ENCODE data around the gene APPL2.
"Not testable (repeated sequence)": the region's sequence is repeated elsewhere in the genome, so short reads cannot be mapped to it uniquely, and the experiment has no call there.

Gene APPL2

GRCh38 chr12:105235732-105236476, at the start of gene APPL2:
Gene APPL2 (minus strand): TSS chr12:105236174. CDS start chr12:105236012, 162 bp downstream.
- peak; percentile 84 for DNase-seq

GRCh38 chr12:105285378-105285777, 49.4 kb upstream of the APPL2 start:
- no peak for DNase-seq

GRCh38 chr12:105281694-105282049, 45.7 kb upstream of the APPL2 start:
- DNase-seq, result no peak

GRCh38 chr12:105280966-105281693, 45.2 kb upstream of the APPL2 start:
- no peak for DNase-seq

- DNase-seq, result peak; percentile 27
Observed at GRCh38 chr12:105279460-105280056, 43.6 kb upstream of the APPL2 start.

- DNase-seq, result no peak
Observed at GRCh38 chr12:105278043-105278697, 42.2 kb upstream of the APPL2 start.

- no peak for DNase-seq
Observed at GRCh38 chr12:105275997-105276733, 40.2 kb upstream of the APPL2 start.

GRCh38 chr12:105274571-105274970, 38.6 kb upstream of the APPL2 start:
- DNase-seq, result no peak

- no peak for DNase-seq
Observed at GRCh38 chr12:105273601-105274000, 37.6 kb upstream of the APPL2 start.

- no peak for DNase-seq
Observed at GRCh38 chr12:105272814-105273416, 36.9 kb upstream of the APPL2 start.

- DNase-seq, result no peak
Observed at GRCh38 chr12:105272152-105272551, 36.2 kb upstream of the APPL2 start.

- no peak for DNase-seq
Observed at GRCh38 chr12:105271364-105271763, 35.4 kb upstream of the APPL2 start.

GRCh38 chr12:105270671-105271255, 34.8 kb upstream of the APPL2 start:
- no peak for DNase-seq

- no peak for DNase-seq
Observed at GRCh38 chr12:105267711-105268110, 31.7 kb upstream of the APPL2 start.

GRCh38 chr12:105264771-105265170, 28.8 kb upstream of the APPL2 start:
- DNase-seq, result no peak

GRCh38 chr12:105262461-105263184, 26.6 kb upstream of the APPL2 start:
- no peak for DNase-seq

GRCh38 chr12:105261010-105261409, 25.0 kb upstream of the APPL2 start:
- no peak for DNase-seq

- DNase-seq, result no peak
Observed at GRCh38 chr12:105259226-105259625, 23.3 kb upstream of the APPL2 start.

GRCh38 chr12:105257321-105257728, 21.4 kb upstream of the APPL2 start:
- no peak for DNase-seq

- no peak for DNase-seq
Observed at GRCh38 chr12:105256921-105257320, 20.9 kb upstream of the APPL2 start.

GRCh38 chr12:105256431-105256830, 20.5 kb upstream of the APPL2 start:
- DNase-seq, result not testable (repeated sequence)

All from stimulated activated CD4-positive, alpha-beta T cell treated with anti-CD3 and anti-CD28 coated beads, Interleukin-4, amount 100 ng/mL, for 24 hours (primary cell).